ENCODE results near the gene GPX6. TPM values are rescaled to one million over a fixed set of nuclear protein-coding genes. Genes with fewer than 3 reads are reported as not detected.
"Not testable (repeated sequence)": the region's sequence is repeated elsewhere in the genome, so short reads cannot be mapped to it uniquely, and the experiment has no call there.

GPX6 gene
- total RNA-seq, 2 donors from 2014 or later: not detected

- Histone ChIP-seq H3K4me1 (ENCODE audit: control insufficient read depth, insufficient read depth, low read length) (no peaks in the 10 kb centered on the region), H3K9me3 (ENCODE audit: control insufficient read depth, low read length) (peaks cover 5% of the 10 kb centered on the region), H3K27ac (ENCODE audit: low read depth, low read length) (no peak overlapping the region), H3K36me3 (ENCODE audit: control insufficient read depth, insufficient read depth, low read length) (no peaks in the 10 kb centered on the region), H3K27me3 (ENCODE audit: control insufficient read depth, insufficient read depth, low read length, poor library complexity, severe bottlenecking) (peaks cover 29% of the 10 kb centered on the region), H3K9ac (ENCODE audit: extremely low read depth, low read length, poor library complexity, severe bottlenecking) (no peak overlapping the region), H3K4me3 (ENCODE audit: low read length) (no peak overlapping the region)
- Mint-ChIP-seq H3K27me3 (ENCODE audit: insufficient read depth) (peaks cover 47% of the 10 kb centered on the region), H3K27ac (no peak overlapping the region), H3K9me3 (peaks cover 4% of the 10 kb centered on the region), H3K4me3 (peak overlapping the region; percentile 38), H3K36me3 (ENCODE audit: low read depth) (no peaks in the 10 kb centered on the region), H3K4me1 (peaks cover 4% of the 10 kb centered on the region)
- WGBS, 2 experiments (ENCODE audit: insufficient coverage in 1 of 2, insufficient read length in 1 of 2): 90 to 93% methylated on average over 12 of the region's 12 CpGs
- no peak for DNase-seq
- TF ChIP-seq CTCF (conservative IDR thresholded peaks at IDR 0.05): no peak
These were observed 37.1 kb downstream of the GPX6 start for GRCh38 chr6:28478518-28478917.

- no peak overlapping the region for H3K27ac ChIP-seq (ENCODE audit: low read depth, low read length)
- H3K27me3 Mint-ChIP-seq (ENCODE audit: insufficient read depth): peaks cover 22% of the 10 kb centered on the region
- peaks cover 4% of the 10 kb centered on the region for H3K4me1 Mint-ChIP-seq
- H3K4me1 ChIP-seq (ENCODE audit: control insufficient read depth, insufficient read depth, low read length): no peaks in the 10 kb centered on the region
- H3K9ac ChIP-seq (ENCODE audit: extremely low read depth, low read length, poor library complexity, severe bottlenecking): peak overlapping the region; percentile 29
- no peaks in the 10 kb centered on the region for H3K36me3 ChIP-seq (ENCODE audit: control insufficient read depth, insufficient read depth, low read length)
- H3K27ac Mint-ChIP-seq: no peak overlapping the region
- H3K4me3 Mint-ChIP-seq: peak overlapping the region; percentile 78
- TF ChIP-seq CTCF (conservative IDR thresholded peaks at IDR 0.05): no peak
- H3K9me3 ChIP-seq (ENCODE audit: control insufficient read depth, low read length): peaks cover 5% of the 10 kb centered on the region
- H3K36me3 Mint-ChIP-seq (ENCODE audit: low read depth): no peaks in the 10 kb centered on the region
- H3K27me3 ChIP-seq (ENCODE audit: control insufficient read depth, insufficient read depth, low read length, poor library complexity, severe bottlenecking): peaks cover 5% of the 10 kb centered on the region
- peak overlapping the region; percentile 96 for H3K4me3 ChIP-seq (ENCODE audit: low read length)
- WGBS, 2 experiments (ENCODE audit: insufficient coverage in 1 of 2, insufficient read length in 1 of 2): 2 to 3% methylated on average over 16 to 18 of the region's 18 CpGs
- peak; percentile 67 for DNase-seq
- H3K9me3 Mint-ChIP-seq: peaks cover 4% of the 10 kb centered on the region
These were observed 41.0 kb downstream of the GPX6 start for GRCh38 chr6:28474441-28475219.

DNA sequence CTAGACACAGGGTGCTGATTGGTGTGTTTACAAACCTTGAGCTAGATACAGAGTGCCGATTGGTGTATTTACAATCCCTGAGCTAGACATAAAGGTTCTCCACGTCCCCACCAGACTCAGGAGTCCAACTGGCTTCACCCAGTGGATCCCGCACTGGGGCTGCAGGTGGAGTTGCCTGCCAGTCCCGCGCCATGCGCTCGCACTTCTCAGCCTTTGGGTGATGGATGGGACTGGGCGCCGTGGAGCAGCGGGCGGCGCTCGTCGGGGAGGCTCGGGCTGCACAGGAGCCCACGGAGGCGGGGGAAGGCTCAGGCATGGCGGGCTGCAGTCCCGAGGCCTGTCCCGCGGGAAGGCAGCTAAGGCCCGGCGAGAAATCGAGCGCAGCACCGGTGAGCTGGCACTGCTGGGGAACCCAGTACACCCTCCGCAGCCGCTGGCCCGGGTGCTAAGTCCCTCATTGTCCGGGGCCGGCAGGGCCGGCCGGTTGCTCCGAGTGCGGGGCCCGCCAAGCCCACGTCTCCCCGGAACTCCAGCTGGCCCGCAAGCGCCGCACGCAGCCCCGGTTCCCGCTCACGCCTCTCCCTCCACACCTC lies 46.3 kb downstream of the GPX6 start:
- 95 to 97% methylated on average over 8 to 45 of the region's 45 CpGs for WGBS, 2 experiments (ENCODE audit: insufficient coverage in 1 of 2, insufficient read length in 1 of 2)
- not testable (repeated sequence) for H3K4me1 ChIP-seq (ENCODE audit: control insufficient read depth, insufficient read depth, low read length); H3K4me1 Mint-ChIP-seq; H3K4me3 ChIP-seq (ENCODE audit: low read length); DNase-seq; H3K36me3 Mint-ChIP-seq (ENCODE audit: low read depth); H3K27ac Mint-ChIP-seq; H3K27ac ChIP-seq (ENCODE audit: low read depth, low read length); H3K9ac ChIP-seq (ENCODE audit: extremely low read depth, low read length, poor library complexity, severe bottlenecking); H3K36me3 ChIP-seq (ENCODE audit: control insufficient read depth, insufficient read depth, low read length); H3K27me3 ChIP-seq (ENCODE audit: control insufficient read depth, insufficient read depth, low read length, poor library complexity, severe bottlenecking)
- H3K4me3 Mint-ChIP-seq: peak overlapping the region; percentile 43
- H3K27me3 Mint-ChIP-seq (ENCODE audit: insufficient read depth): peaks cover 16% of the 10 kb centered on the region
- H3K9me3 Mint-ChIP-seq: peaks cover 16% of the 10 kb centered on the region
- peaks cover 11% of the 10 kb centered on the region for H3K9me3 ChIP-seq (ENCODE audit: control insufficient read depth, low read length)

Measured in endodermal cell (in vitro differentiated cells).